Keratinocyte (primary cell): ENCODE measurements around the gene ATXN7L1. TPM values are rescaled to one million over a fixed set of nuclear protein-coding genes. Genes with fewer than 3 reads are reported as not detected.

Source experiments
- DNase-seq: peaks from one replicate; pipeline ENCODE4 v3.0.0-alpha.2; 2011; ENCODE audit warnings: low read depth, missing footprints, low spot score
- FAIRE-seq: peaks from 2 replicates; lab custom pipeline; 2011; peaks lifted over from hg19 to GRCh38; lab: Jason Lieb, UNC
- H2AFZ ChIP-seq: 2 replicates; pipeline ENCODE4 v1.6.0; 2012; ENCODE audit warnings: low read length, control low read depth, inconsistent platforms; ENCODE audit not compliant: control insufficient read depth
- H3K27ac ChIP-seq: 2 replicates; pipeline ENCODE4 v1.5.1; 2011; ENCODE audit warnings: low read length; ENCODE audit not compliant: control insufficient read depth, insufficient read depth
- H3K27me3 ChIP-seq: 3 replicates; pipeline ENCODE4 v1.6.0; 2011; ENCODE audit warnings: low read length; ENCODE audit not compliant: control insufficient read depth, insufficient read depth; ENCODE audit errors: extremely low read depth
- H3K36me3 ChIP-seq, 2 experiments: 2 replicates in 1 of 2; 3 replicates in 1 of 2; pipeline ENCODE4 v1.5.1; 2011; ENCODE audit warnings: low read length in 2 of 2, mild to moderate bottlenecking in 1 of 2; ENCODE audit not compliant: control insufficient read depth in 2 of 2, insufficient read depth in 2 of 2; ENCODE audit errors: extremely low read depth in 1 of 2
- H3K4me1 ChIP-seq: 3 replicates; pipeline ENCODE4 v1.5.1; 2011; ENCODE audit warnings: low read length; ENCODE audit not compliant: control insufficient read depth, insufficient read depth; ENCODE audit errors: extremely low read depth
- H3K4me2 ChIP-seq: 3 replicates; pipeline ENCODE4 v1.6.0; 2011; ENCODE audit warnings: low read depth, low read length; ENCODE audit not compliant: control insufficient read depth, insufficient read depth; ENCODE audit errors: extremely low read depth
- H3K4me3 ChIP-seq, 3 experiments: fragments of 200-600 bp in 1 of 3; sonication (generic) in 1 of 3; 2 replicates in 2 of 3; 3 replicates in 1 of 3; pipeline ENCODE4 v1.5.1; 2011 to 2016; ENCODE audit warnings: low read length in 3 of 3, mild to moderate bottlenecking in 3 of 3, control low read depth in 2 of 3, inconsistent platforms in 1 of 3, low read depth in 1 of 3, mixed read lengths in 1 of 3, mixed run types in 1 of 3, moderate library complexity in 1 of 3; ENCODE audit not compliant: control insufficient read depth in 2 of 3, insufficient read depth in 2 of 3; ENCODE audit errors: extremely low read depth in 1 of 3
- H3K79me2 ChIP-seq: 2 replicates; pipeline ENCODE4 v1.6.0; 2012; ENCODE audit warnings: low read length; ENCODE audit not compliant: control insufficient read depth, insufficient read depth
- H3K9ac ChIP-seq: 3 replicates; pipeline ENCODE4 v1.6.0; 2011; ENCODE audit warnings: low read length; ENCODE audit not compliant: control insufficient read depth, insufficient read depth; ENCODE audit errors: extremely low read depth
- H3K9me1 ChIP-seq: 3 replicates; pipeline ENCODE4 v1.6.0; 2011; ENCODE audit warnings: low read length; ENCODE audit not compliant: control insufficient read depth, insufficient read depth; ENCODE audit errors: extremely low read depth
- H3K9me3 ChIP-seq: 2 replicates; pipeline ENCODE4 v1.5.1; 2012; ENCODE audit warnings: low read depth, low read length; ENCODE audit not compliant: control insufficient read depth
- H4K20me1 ChIP-seq: 3 replicates; pipeline ENCODE4 v1.6.0; 2011; ENCODE audit warnings: low read length; ENCODE audit not compliant: control insufficient read depth, insufficient read depth; ENCODE audit errors: extremely low read depth
- EZH2 ChIP-seq: IDR thresholded peaks from one replicate; pipeline ENCODE4 v1.6.1; 2012; ENCODE audit warnings: inconsistent platforms, mild to moderate bottlenecking, low read length, moderate library complexity
- dilution Hi-C: fragments of 300-500 bp; cut with MboI; formaldehyde crosslinking; loops from one replicate; pipeline ENCODE4 v1.7.0; 2020; ENCODE audit warnings: low sequenced_read_pairs; ENCODE audit not compliant: extremely low pct_ligation_motif_present
- polyA plus RNA-seq, 5 experiments: library from polyadenylated mRNA; depleted of rRNA in 3 of 5; stranded (reverse) in 3 of 5; stranded (forward) in 1 of 5; unstranded in 1 of 5; fragments of >200 nt; gene quantifications; 1 replicate in 1 of 5; 2 replicates in 3 of 5; 3 replicates in 1 of 5; pipeline versions ENCODE4 v1.2.1 to v1.2.3, GENCODE V29; 2011 to 2012; ENCODE audit warnings: missing spikeins in 2 of 5, low read depth in 1 of 5, low replicate concordance in 1 of 5
- TF ChIP-seq, protein P1 (sequence below), 3 experiments: IDR thresholded peaks in 1 of 3; conservative IDR thresholded peaks in 1 of 3; optimal IDR thresholded peaks in 1 of 3; 2 replicates in 2 of 3; 3 replicates in 1 of 3; pipeline versions ENCODE3 to v1.5.1; 2011; ENCODE audit warnings: low read length in 3 of 3, mild to moderate bottlenecking in 3 of 3, moderate library complexity in 2 of 3, control low read depth in 1 of 3, inconsistent platforms in 1 of 3; ENCODE audit not compliant: insufficient read depth in 2 of 3; ENCODE audit errors: extremely low read depth in 1 of 3

The ATXN7L1 gene
- polyA plus RNA-seq, 1 donor (not counting 4 experiments of a cell fraction or from before 2014, with no cell fraction given): 4.8 TPM

DNA sequence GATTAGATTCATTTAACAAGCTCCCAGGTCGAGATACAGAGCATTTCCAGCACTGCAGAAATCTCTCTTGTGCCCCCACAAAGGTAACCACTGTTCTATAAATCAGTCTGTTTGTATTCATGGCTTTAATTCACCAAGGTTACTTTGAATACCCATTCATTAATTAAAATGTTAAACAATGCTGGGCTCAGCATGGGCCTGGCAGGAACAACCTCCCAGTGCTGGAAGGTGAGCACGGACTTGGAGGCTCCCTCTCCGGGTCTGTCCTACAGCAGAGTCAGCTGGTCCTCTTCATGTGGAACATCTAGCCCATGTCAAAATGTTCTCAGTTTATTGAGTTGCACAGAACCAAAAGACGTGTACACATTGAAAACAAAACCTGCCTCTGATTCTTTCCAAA is 279.5 kb downstream of the ATXN7L1 start:
- Histone ChIP-seq H3K4me3 (no peak overlapping the region), H3K27me3 (no peaks in the 10 kb centered on the region), H3K27ac (no peak overlapping the region), H3K79me2 (no peaks in the 10 kb centered on the region), H3K9me1 (no peaks in the 10 kb centered on the region), H3K4me2 (no peak overlapping the region), H3K4me1 (peaks cover 6% of the 10 kb centered on the region), H3K9ac (no peak overlapping the region), H4K20me1 (no peaks in the 10 kb centered on the region), H2AFZ (no peak overlapping the region), H3K9me3 (no peaks in the 10 kb centered on the region), H3K36me3 (no peaks in the 10 kb centered on the region)
- DNase-seq (no peak), FAIRE-seq (no peak)
- no peak for TF ChIP-seq EZH2
- TF ChIP-seq, protein P1, sequence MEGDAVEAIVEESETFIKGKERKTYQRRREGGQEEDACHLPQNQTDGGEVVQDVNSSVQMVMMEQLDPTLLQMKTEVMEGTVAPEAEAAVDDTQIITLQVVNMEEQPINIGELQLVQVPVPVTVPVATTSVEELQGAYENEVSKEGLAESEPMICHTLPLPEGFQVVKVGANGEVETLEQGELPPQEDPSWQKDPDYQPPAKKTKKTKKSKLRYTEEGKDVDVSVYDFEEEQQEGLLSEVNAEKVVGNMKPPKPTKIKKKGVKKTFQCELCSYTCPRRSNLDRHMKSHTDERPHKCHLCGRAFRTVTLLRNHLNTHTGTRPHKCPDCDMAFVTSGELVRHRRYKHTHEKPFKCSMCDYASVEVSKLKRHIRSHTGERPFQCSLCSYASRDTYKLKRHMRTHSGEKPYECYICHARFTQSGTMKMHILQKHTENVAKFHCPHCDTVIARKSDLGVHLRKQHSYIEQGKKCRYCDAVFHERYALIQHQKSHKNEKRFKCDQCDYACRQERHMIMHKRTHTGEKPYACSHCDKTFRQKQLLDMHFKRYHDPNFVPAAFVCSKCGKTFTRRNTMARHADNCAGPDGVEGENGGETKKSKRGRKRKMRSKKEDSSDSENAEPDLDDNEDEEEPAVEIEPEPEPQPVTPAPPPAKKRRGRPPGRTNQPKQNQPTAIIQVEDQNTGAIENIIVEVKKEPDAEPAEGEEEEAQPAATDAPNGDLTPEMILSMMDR (optimal IDR thresholded peaks at IDR 0.05 in 1 of 3, IDR thresholded peaks at IDR 0.05 in 1 of 3, conservative IDR thresholded peaks at IDR 0.05 in 1 of 3; ENCODE audit: extremely low read depth in 1 of 3, insufficient read depth in 2 of 3, low read length in 3 of 3): no peak
- dilution Hi-C loops: no loop called here

DNA sequence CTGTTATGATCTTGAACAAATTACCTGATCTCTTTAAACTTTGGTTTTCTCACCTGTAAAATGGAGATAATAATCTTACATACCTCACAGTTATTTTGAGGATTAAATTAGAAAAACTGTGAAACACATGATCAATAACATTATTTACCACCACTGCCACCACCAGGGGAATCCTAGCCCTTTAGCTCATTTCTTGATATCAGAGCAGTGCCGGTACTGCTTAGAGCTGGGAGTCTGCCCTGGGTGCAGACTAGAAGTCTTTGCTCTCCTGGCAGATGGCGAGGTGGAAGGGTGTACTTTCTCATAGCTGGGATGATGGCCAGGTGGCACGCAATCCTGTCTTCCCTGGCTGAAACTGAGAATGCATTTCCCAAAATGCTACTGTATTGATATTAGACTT is 282.4 kb downstream of the ATXN7L1 start:
- H3K27me3 ChIP-seq: no peaks in the 10 kb centered on the region
- H3K79me2 ChIP-seq: no peaks in the 10 kb centered on the region
- DNase-seq (no peak), FAIRE-seq (no peak)
- H3K27ac ChIP-seq: no peak overlapping the region
- H3K36me3 ChIP-seq: no peaks in the 10 kb centered on the region
- no peaks in the 10 kb centered on the region for H3K9me1 ChIP-seq
- no peak overlapping the region for H3K9ac ChIP-seq
- dilution Hi-C loops: no loop called here
- H3K4me1 ChIP-seq: no peaks in the 10 kb centered on the region
- no peak for TF ChIP-seq EZH2
- TF ChIP-seq, protein P1 (optimal IDR thresholded peaks at IDR 0.05 in 1 of 3, IDR thresholded peaks at IDR 0.05 in 1 of 3, conservative IDR thresholded peaks at IDR 0.05 in 1 of 3; ENCODE audit: extremely low read depth in 1 of 3, insufficient read depth in 2 of 3, low read length in 3 of 3): no peak
- no peaks in the 10 kb centered on the region for H3K9me3 ChIP-seq
- no peak overlapping the region for H2AFZ ChIP-seq
- no peak overlapping the region for H3K4me3 ChIP-seq
- H4K20me1 ChIP-seq: no peaks in the 10 kb centered on the region
- no peak overlapping the region for H3K4me2 ChIP-seq
